Thyroid gland (tissue), 4 donors: ENCODE results near the gene ZNF207.

ENCODE experiments used
- CTCF ChIP-seq, 6 experiments: fragments of 200-600 bp in 3 of 6; fragments of 450-650 bp in 3 of 6; sonication (generic) in 3 of 6; IDR thresholded peaks; one replicate each; pipeline ENCODE4 v1.5.1; 2016 to 2019; ENCODE audit warnings: antibody characterized with exemption in 6 of 6, mild to moderate bottlenecking in 2 of 6, inconsistent platforms in 1 of 6, moderate library complexity in 1 of 6
- POLR2A ChIP-seq, 2 donors: fragments of 450-650 bp; IDR thresholded peaks; one replicate each; pipeline ENCODE4 v1.6.1; 2017; ENCODE audit warnings: antibody characterized with exemption in 2 of 2, mild to moderate bottlenecking in 2 of 2, moderate library complexity in 1 of 2

GRCh38 chr17:32319548-32319905 lies 30.4 kb upstream of the ZNF207 start:
- TF ChIP-seq CTCF (IDR thresholded peaks at IDR 0.05): peak; percentile 72 to 93 (median 88)
- no peak for TF ChIP-seq POLR2A (IDR thresholded peaks at IDR 0.05)
